ENCODE data around the gene C4BPB. TPM values are rescaled to one million over a fixed set of nuclear protein-coding genes. Genes with fewer than 3 reads are reported as not detected.

Gene C4BPB
- total and polyA plus RNA-seq, 2 of the 8 experiments (the other 6 are each of a cell fraction or from before 2014, with no cell fraction given) = not detected

GRCh38 chr1:207084232-207084631 is 4.4 kb upstream of the C4BPB start (continued):
- no peak for TF ChIP-seq ATF2 (IDR thresholded peaks at IDR 0.05; ENCODE audit: low read length)

All from H1 (cell line).